Cardiac muscle cell (in vitro differentiated cells and primary cell): ENCODE data around the gene MAP1B. TPM values are rescaled to one million over a fixed set of nuclear protein-coding genes. Genes with fewer than 3 reads are reported as not detected.

Experiments
- DNase-seq, 2 donors: peaks; one replicate each; pipeline versions ENCODE4 v3.0.0 to v3.0.0-alpha.2; 2010 to 2017; ENCODE audit warnings: low read depth in 1 of 2, low spot score in 1 of 2
- H3K27ac ChIP-seq: fragments of 200-600 bp; sonication (generic); 2 replicates; pipeline ENCODE4 v1.5.1; 2016
- H3K27me3 ChIP-seq: fragments of 200-600 bp; sonication (generic); 2 replicates; pipeline ENCODE4 v1.6.0; 2016; ENCODE audit warnings: control low read depth
- H3K36me3 ChIP-seq: fragments of 200-600 bp; sonication (generic); 2 replicates; pipeline ENCODE4 v1.5.1; 2016; ENCODE audit warnings: control low read depth
- H3K4me1 ChIP-seq: fragments of 200-600 bp; sonication (generic); 2 replicates; pipeline ENCODE4 v1.8.1; 2017; ENCODE audit warnings: low read depth, mild to moderate bottlenecking, mixed run types
- H3K4me3 ChIP-seq: fragments of 200-600 bp; sonication (generic); 2 replicates; pipeline ENCODE4 v1.5.1; 2016; ENCODE audit warnings: mild to moderate bottlenecking
- H3K9me3 ChIP-seq: fragments of 200-600 bp; sonication (generic); 2 replicates; pipeline ENCODE4 v1.5.1; 2017; ENCODE audit warnings: low read depth, mild to moderate bottlenecking, control low read depth
- polyA plus RNA-seq: library from polyadenylated mRNA; unstranded; fragments of >200 nt; fragmentation: Nextera tagmentation; extraction: Ambion mirVana; gene quantifications from 2 replicates; pipeline ENCODE4 v1.2.1, GENCODE V29; 2016
- total RNA-seq: library from RNA; depleted of rRNA; stranded (reverse); fragments of >200 nt; gene quantifications from 2 replicates; pipeline ENCODE4 v1.2.3, GENCODE V29; 2016
- TF ChIP-seq, protein P1 (sequence below): IDR thresholded peaks from 2 replicates; pipeline ENCODE4 v1.5.1; 2012; ENCODE audit warnings: low read depth, mild to moderate bottlenecking, low read length

The MAP1B gene
- total and polyA plus RNA-seq, 2 experiments from 2014 or later, result 119 to 142 TPM

DNA sequence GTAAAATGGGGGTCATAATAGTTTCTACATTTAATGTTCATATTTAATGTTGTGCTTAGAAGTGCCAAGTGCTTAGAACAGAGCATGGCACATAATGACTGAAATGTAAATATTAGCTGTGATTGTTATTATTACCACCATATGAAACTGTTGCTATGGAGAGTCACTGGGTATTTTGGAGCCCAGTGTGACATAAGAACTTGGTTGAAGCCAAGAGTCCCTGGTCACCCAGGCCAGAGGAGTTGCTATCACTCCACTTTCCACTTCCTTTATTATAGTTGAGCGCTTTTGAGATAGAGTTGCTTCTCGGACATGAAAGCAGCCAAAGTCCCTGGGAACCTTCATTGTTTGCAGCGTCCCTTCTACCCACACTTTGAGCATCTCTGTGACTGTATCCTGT lies 77.1 kb downstream of the MAP1B start:
- H3K9me3 ChIP-seq, result no peaks in the 10 kb centered on the region
- no peak overlapping the region for H3K27ac ChIP-seq
- TF ChIP-seq, protein P1, sequence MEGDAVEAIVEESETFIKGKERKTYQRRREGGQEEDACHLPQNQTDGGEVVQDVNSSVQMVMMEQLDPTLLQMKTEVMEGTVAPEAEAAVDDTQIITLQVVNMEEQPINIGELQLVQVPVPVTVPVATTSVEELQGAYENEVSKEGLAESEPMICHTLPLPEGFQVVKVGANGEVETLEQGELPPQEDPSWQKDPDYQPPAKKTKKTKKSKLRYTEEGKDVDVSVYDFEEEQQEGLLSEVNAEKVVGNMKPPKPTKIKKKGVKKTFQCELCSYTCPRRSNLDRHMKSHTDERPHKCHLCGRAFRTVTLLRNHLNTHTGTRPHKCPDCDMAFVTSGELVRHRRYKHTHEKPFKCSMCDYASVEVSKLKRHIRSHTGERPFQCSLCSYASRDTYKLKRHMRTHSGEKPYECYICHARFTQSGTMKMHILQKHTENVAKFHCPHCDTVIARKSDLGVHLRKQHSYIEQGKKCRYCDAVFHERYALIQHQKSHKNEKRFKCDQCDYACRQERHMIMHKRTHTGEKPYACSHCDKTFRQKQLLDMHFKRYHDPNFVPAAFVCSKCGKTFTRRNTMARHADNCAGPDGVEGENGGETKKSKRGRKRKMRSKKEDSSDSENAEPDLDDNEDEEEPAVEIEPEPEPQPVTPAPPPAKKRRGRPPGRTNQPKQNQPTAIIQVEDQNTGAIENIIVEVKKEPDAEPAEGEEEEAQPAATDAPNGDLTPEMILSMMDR, result no peak
- DNase-seq, result no peak
- no peaks in the 10 kb centered on the region for H3K4me1 ChIP-seq
- no peak overlapping the region for H3K4me3 ChIP-seq
- H3K27me3 ChIP-seq, result no peaks in the 10 kb centered on the region
- H3K36me3 ChIP-seq, result no peaks in the 10 kb centered on the region

- no peaks in the 10 kb centered on the region for H3K9me3 ChIP-seq
- H3K27ac ChIP-seq, result no peak overlapping the region
- H3K4me1 ChIP-seq, result no peaks in the 10 kb centered on the region
- DNase-seq, result peak in 1 of 2 donors; percentile 30
- no peaks in the 10 kb centered on the region for H3K36me3 ChIP-seq
- no peaks in the 10 kb centered on the region for H3K27me3 ChIP-seq
- TF ChIP-seq, protein P1, result no peak
- no peak overlapping the region for H3K4me3 ChIP-seq
Observed at GRCh38 chr5:72185496-72186329, 78.4 kb downstream of the MAP1B start.

- H3K27ac ChIP-seq, result no peak overlapping the region
- no peaks in the 10 kb centered on the region for H3K4me1 ChIP-seq
- no peak overlapping the region for H3K4me3 ChIP-seq
- H3K9me3 ChIP-seq, result no peaks in the 10 kb centered on the region
- H3K36me3 ChIP-seq, result no peaks in the 10 kb centered on the region
- DNase-seq, result no peak
- H3K27me3 ChIP-seq, result no peaks in the 10 kb centered on the region
- TF ChIP-seq, protein P1, result no peak
Observed at GRCh38 chr5:72187388-72188075, 80.3 kb downstream of the MAP1B start.

DNA sequence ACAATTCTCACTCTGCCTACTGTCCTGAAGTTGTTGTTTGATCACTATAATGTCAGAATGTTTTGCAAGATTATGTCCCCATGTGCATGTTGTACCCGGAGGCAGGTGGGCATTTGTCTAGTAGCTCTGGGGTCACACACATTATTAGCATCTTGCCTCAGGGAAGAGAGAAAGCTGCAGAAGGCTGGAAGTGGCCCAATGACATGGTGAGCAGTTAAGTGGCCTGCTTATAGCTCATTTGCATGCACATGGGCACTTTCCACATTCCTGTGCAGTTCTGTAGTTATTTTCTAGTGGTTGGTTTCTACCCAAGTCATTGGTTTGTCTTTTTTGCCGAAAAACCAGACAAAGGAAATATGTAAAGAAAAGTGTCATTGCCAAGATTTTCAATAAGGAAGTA lies 80.9 kb downstream of the MAP1B start:
- TF ChIP-seq, protein P1, result no peak
- no peak overlapping the region for H3K27ac ChIP-seq
- no peak overlapping the region for H3K4me3 ChIP-seq
- H3K36me3 ChIP-seq, result no peaks in the 10 kb centered on the region
- no peaks in the 10 kb centered on the region for H3K27me3 ChIP-seq
- no peaks in the 10 kb centered on the region for H3K9me3 ChIP-seq
- H3K4me1 ChIP-seq, result no peaks in the 10 kb centered on the region
- DNase-seq, result no peak

DNA sequence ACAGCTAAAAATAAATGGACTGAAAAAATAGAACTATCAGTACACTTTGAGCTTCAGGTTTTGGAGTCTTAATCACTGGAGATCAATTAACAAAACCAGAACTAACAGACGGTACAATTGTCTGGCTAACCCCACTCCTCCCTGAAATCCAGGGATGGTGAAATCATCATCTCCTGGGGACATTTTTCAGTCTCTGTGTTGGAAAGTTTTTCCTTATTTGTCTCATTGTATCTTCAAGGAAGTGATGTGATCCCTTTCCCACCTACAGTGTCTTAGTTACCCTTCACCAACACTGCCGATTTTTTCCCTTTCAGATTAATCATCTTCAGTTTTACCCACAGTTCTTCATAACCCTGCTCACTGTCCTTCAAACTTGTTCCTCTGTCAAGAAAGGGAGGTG lies 81.9 kb downstream of the MAP1B start:
- Histone ChIP-seq H3K4me3 (no peak overlapping the region), H3K4me1 (no peaks in the 10 kb centered on the region), H3K9me3 (no peaks in the 10 kb centered on the region), H3K27me3 (no peaks in the 10 kb centered on the region), H3K27ac (no peak overlapping the region), H3K36me3 (peaks cover 4% of the 10 kb centered on the region)
- TF ChIP-seq, protein P1, result no peak
- DNase-seq, result no peak
